ENCODE data around the gene PPM1B. TPM values are rescaled to one million over a fixed set of nuclear protein-coding genes. Genes with fewer than 3 reads are reported as not detected.

PPM1B gene
- total and polyA plus RNA-seq, 2 of the 13 experiments (the other 11 are each of a cell fraction or from before 2014, with no cell fraction given): 24.4 to 25.0 TPM

- no peak for TF ChIP-seq TRIM24 (CRISPR knock-in tag; IDR thresholded peaks at IDR 0.05)
- TF ChIP-seq CENPX (CRISPR knock-in tag; IDR thresholded peaks at IDR 0.05): no peak
- peak; percentile 83; the same call in 1 of the 2 replicates for TF ChIP-seq ESRRA (CRISPR knock-in tag; IDR thresholded peaks at IDR 0.05; ENCODE audit: low read depth)
- no peak; the same call in 1 of the 2 replicates for TF ChIP-seq ZNF275 (CRISPR knock-in tag; IDR thresholded peaks at IDR 0.05; ENCODE audit: borderline replicate concordance)
- no peak for TF ChIP-seq ZNF576 (CRISPR knock-in tag; IDR thresholded peaks at IDR 0.05)
- TF ChIP-seq SIX4 (CRISPR knock-in tag; IDR thresholded peaks at IDR 0.05): no peak
- 0 out of 2 replicates have a peak, but pooled peaks have one; percentile 43 for TF ChIP-seq ZBTB7B (CRISPR knock-in tag; IDR thresholded peaks at IDR 0.05)
- TF ChIP-seq ZNF18 (CRISPR knock-in tag; IDR thresholded peaks at IDR 0.05; ENCODE audit: insufficient replicate concordance): no peak
- no peak for TF ChIP-seq ARNT (IDR thresholded peaks at IDR 0.05)
- TF ChIP-seq THAP9 (CRISPR knock-in tag; IDR thresholded peaks at IDR 0.05; ENCODE audit: borderline replicate concordance): peak; percentile 88
- no peak for TF ChIP-seq ZNF484 (CRISPR knock-in tag; IDR thresholded peaks at IDR 0.05; ENCODE audit: borderline replicate concordance, low read depth)
- TF ChIP-seq ZNF609 (CRISPR knock-in tag; IDR thresholded peaks at IDR 0.05; ENCODE audit: borderline replicate concordance): no peak; the same call in 1 of the 2 replicates
- no peak; the same call in 1 of the 2 replicates for TF ChIP-seq ZNF746 (CRISPR knock-in tag; IDR thresholded peaks at IDR 0.05)
- TF ChIP-seq SIN3B (IDR thresholded peaks at IDR 0.05; ENCODE audit: low read length): peak; percentile 59; the same call in 1 of the 2 replicates
- no peak for TF ChIP-seq HNF4A (CRISPR knock-in tag; IDR thresholded peaks at IDR 0.05)
- peak; percentile 59; the same call in 1 of the 2 replicates for TF ChIP-seq ETV5 (CRISPR knock-in tag; IDR thresholded peaks at IDR 0.05; ENCODE audit: borderline replicate concordance)
- no peak; the same call in 1 of the 2 replicates for TF ChIP-seq SNAPC5 (CRISPR knock-in tag; IDR thresholded peaks at IDR 0.05; ENCODE audit: borderline replicate concordance)
Measured at GRCh38 chr2:44167908-44168680, 581 bp upstream of the PPM1B start (continued).
